DOHH2 (cell line): ENCODE data around the gene ERG.

ENCODE experiments used
- CTCF ChIP-seq: fragments of 200-600 bp; sonication (generic); IDR thresholded peaks from one replicate; pipeline ENCODE4 v1.5.1; 2014; ENCODE audit warnings: antibody characterized with exemption, mild to moderate bottlenecking, low read depth, low read length; ENCODE audit not compliant: poor library complexity, severe bottlenecking
- EZH2phosphoT487 ChIP-seq: fragments of 200-600 bp; sonication (generic); IDR thresholded peaks from 2 replicates; pipeline ENCODE4 v1.6.1; 2017; ENCODE audit warnings: borderline replicate concordance, mild to moderate bottlenecking, antibody characterized with exemption, low read length, moderate library complexity, mixed read lengths

- TF ChIP-seq CTCF = no peak
- TF ChIP-seq EZH2phosphoT487 = no peak
Measured at GRCh38 chr21:38420140-38420539, 78.1 kb downstream of the ERG start.
